ENCODE measurements around the gene CACNA1E.

CACNA1E gene

DNA sequence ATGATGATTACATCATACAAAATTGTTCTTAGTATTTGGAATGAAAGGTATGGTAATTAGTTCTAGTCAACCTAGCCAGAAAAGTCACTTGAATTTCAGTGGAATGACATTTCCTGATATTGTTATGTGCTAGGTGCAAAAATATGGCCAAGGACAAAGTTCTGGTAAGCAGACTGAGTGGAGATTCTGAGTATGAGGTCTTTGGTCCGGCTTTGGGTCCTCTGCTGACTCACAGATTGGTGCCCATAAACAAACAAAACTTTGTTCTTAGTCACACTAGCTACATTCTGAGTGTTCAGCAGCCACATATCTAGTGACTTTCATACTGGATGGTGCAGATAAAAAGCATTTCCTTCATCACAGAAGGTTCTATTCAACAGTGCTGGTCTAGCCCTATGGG is 372.1 kb downstream of the CACNA1E start:
- TF ChIP-seq, protein P1, sequence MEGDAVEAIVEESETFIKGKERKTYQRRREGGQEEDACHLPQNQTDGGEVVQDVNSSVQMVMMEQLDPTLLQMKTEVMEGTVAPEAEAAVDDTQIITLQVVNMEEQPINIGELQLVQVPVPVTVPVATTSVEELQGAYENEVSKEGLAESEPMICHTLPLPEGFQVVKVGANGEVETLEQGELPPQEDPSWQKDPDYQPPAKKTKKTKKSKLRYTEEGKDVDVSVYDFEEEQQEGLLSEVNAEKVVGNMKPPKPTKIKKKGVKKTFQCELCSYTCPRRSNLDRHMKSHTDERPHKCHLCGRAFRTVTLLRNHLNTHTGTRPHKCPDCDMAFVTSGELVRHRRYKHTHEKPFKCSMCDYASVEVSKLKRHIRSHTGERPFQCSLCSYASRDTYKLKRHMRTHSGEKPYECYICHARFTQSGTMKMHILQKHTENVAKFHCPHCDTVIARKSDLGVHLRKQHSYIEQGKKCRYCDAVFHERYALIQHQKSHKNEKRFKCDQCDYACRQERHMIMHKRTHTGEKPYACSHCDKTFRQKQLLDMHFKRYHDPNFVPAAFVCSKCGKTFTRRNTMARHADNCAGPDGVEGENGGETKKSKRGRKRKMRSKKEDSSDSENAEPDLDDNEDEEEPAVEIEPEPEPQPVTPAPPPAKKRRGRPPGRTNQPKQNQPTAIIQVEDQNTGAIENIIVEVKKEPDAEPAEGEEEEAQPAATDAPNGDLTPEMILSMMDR (conservative IDR thresholded peaks at IDR 0.05) = no peak
- H3K27ac ChIP-seq = no peak overlapping the region

Data from VCaP (cell line).